Nephron (organoid): ENCODE measurements around the gene GPR26.

ENCODE experiments used
- H3K27ac Mint-ChIP-seq, 3 experiments: 2 replicates each; pipeline ENCODE4 v1.8.0; 2020; ENCODE audit warnings: mixed read lengths in 3 of 3, mild to moderate bottlenecking in 2 of 3, moderate library complexity in 1 of 3
- H3K27me3 Mint-ChIP-seq: 2 replicates; pipeline ENCODE4 v1.8.0; 2021; ENCODE audit warnings: low read depth, mild to moderate bottlenecking, moderate library complexity, mixed read lengths
- H3K36me3 Mint-ChIP-seq: 2 replicates; pipeline ENCODE4 v1.8.0; 2020; ENCODE audit warnings: low read depth, mixed read lengths
- H3K4me1 Mint-ChIP-seq: 2 replicates; pipeline ENCODE4 v1.8.0; 2020; ENCODE audit warnings: mixed read lengths
- H3K4me3 Mint-ChIP-seq, 3 experiments: 2 replicates each; pipeline ENCODE4 v1.8.0; 2020; ENCODE audit warnings: mild to moderate bottlenecking in 3 of 3, mixed read lengths in 3 of 3, moderate library complexity in 2 of 3
- H3K9me3 Mint-ChIP-seq: 2 replicates; pipeline ENCODE4 v1.8.0; 2020; ENCODE audit warnings: mixed read lengths
- CTCF ChIP-seq, 3 experiments: fragments of 200-600 bp; sonication (generic); IDR thresholded peaks; one replicate each; pipeline ENCODE4 v1.5.0; 2021; ENCODE audit warnings: antibody characterized with exemption in 3 of 3; ENCODE audit not compliant: unreplicated experiment in 3 of 3

The GPR26 gene

GRCh38 chr10:123621916-123622315, 44.2 kb upstream of the GPR26 start:
- Mint-ChIP-seq H3K9me3 (peaks cover 3% of the 10 kb centered on the region), H3K4me3 (no peak overlapping the region), H3K4me1 (no peaks in the 10 kb centered on the region), H3K27me3 (peaks cover 11% of the 10 kb centered on the region), H3K36me3 (no peaks in the 10 kb centered on the region), H3K27ac (no peak overlapping the region)
- no peak for TF ChIP-seq CTCF (IDR thresholded peaks at IDR 0.05; ENCODE audit: unreplicated experiment in 3 of 3)

- Mint-ChIP-seq H3K27ac (no peak overlapping the region), H3K27me3 (peaks cover 11% of the 10 kb centered on the region), H3K4me3 (no peak overlapping the region), H3K36me3 (no peaks in the 10 kb centered on the region), H3K4me1 (no peaks in the 10 kb centered on the region), H3K9me3 (peaks cover 3% of the 10 kb centered on the region)
- TF ChIP-seq CTCF (IDR thresholded peaks at IDR 0.05; ENCODE audit: unreplicated experiment in 3 of 3): no peak
These were observed 43.8 kb upstream of the GPR26 start for GRCh38 chr10:123622381-123622780.

GRCh38 chr10:123624086-123624485, 42.1 kb upstream of the GPR26 start:
- TF ChIP-seq CTCF (IDR thresholded peaks at IDR 0.05; ENCODE audit: unreplicated experiment in 3 of 3): no peak
- peaks cover 5% of the 10 kb centered on the region for H3K27me3 Mint-ChIP-seq
- H3K9me3 Mint-ChIP-seq: peaks cover 6% of the 10 kb centered on the region
- no peak overlapping the region for H3K27ac Mint-ChIP-seq
- H3K36me3 Mint-ChIP-seq: no peaks in the 10 kb centered on the region
- H3K4me3 Mint-ChIP-seq: no peak overlapping the region
- H3K4me1 Mint-ChIP-seq: no peaks in the 10 kb centered on the region

GRCh38 chr10:123633106-123633505, 33.0 kb upstream of the GPR26 start:
- Mint-ChIP-seq H3K4me3 (no peak overlapping the region), H3K27me3 (peaks cover 47% of the 10 kb centered on the region), H3K4me1 (no peaks in the 10 kb centered on the region), H3K27ac (no peak overlapping the region), H3K36me3 (no peaks in the 10 kb centered on the region), H3K9me3 (peaks cover 6% of the 10 kb centered on the region)
- TF ChIP-seq CTCF (IDR thresholded peaks at IDR 0.05; ENCODE audit: unreplicated experiment in 3 of 3): no peak

GRCh38 chr10:123633636-123634035, 32.5 kb upstream of the GPR26 start:
- H3K27ac Mint-ChIP-seq: no peak overlapping the region
- H3K9me3 Mint-ChIP-seq: peaks cover 6% of the 10 kb centered on the region
- no peaks in the 10 kb centered on the region for H3K4me1 Mint-ChIP-seq
- H3K36me3 Mint-ChIP-seq: no peaks in the 10 kb centered on the region
- H3K4me3 Mint-ChIP-seq: no peak overlapping the region
- H3K27me3 Mint-ChIP-seq: peaks cover 48% of the 10 kb centered on the region
- TF ChIP-seq CTCF (IDR thresholded peaks at IDR 0.05; ENCODE audit: unreplicated experiment in 3 of 3): no peak

GRCh38 chr10:123634221-123634620, 31.9 kb upstream of the GPR26 start:
- Mint-ChIP-seq H3K4me1 (no peaks in the 10 kb centered on the region), H3K4me3 (no peak overlapping the region), H3K9me3 (peaks cover 3% of the 10 kb centered on the region), H3K36me3 (no peaks in the 10 kb centered on the region), H3K27ac (no peak overlapping the region), H3K27me3 (peaks cover 48% of the 10 kb centered on the region)
- TF ChIP-seq CTCF (IDR thresholded peaks at IDR 0.05; ENCODE audit: unreplicated experiment in 3 of 3): no peak
